KG1 (cell line): ENCODE data around the gene SERPINI2.

Experiments used
- DNase-seq: peaks from one replicate; lab custom pipeline; 2025; lab: John Stamatoyannopoulos, UW

The SERPINI2 gene, protein sequence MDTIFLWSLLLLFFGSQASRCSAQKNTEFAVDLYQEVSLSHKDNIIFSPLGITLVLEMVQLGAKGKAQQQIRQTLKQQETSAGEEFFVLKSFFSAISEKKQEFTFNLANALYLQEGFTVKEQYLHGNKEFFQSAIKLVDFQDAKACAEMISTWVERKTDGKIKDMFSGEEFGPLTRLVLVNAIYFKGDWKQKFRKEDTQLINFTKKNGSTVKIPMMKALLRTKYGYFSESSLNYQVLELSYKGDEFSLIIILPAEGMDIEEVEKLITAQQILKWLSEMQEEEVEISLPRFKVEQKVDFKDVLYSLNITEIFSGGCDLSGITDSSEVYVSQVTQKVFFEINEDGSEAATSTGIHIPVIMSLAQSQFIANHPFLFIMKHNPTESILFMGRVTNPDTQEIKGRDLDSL

GRCh38 chr3:167473863-167474262 is at the start of gene SERPINI2:
Gene SERPINI2, minus strand, starts transcription at chr3:167474042. Its CDS starts 2,208 bp downstream, at chr3:167471834.
- no peak for DNase-seq

DNA sequence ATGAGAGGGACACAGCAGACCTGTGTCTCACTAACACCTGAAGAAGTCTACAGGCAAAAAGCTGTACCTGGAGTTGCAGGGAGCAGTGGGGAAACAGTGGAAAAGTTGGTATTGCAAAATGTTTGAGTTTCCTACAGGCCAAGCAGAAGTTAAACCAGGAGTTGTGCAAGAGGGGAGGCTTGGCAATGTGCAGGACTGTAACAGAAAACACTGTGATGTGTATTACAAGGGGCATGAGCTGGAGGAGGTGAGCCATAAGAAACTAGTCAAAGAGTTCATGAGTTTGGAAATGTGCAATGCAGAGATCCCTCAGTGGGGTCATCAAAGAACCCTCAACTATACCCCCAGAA is 47.1 kb upstream of the SERPINI2 start:
- DNase-seq = peak; percentile 20

DNA sequence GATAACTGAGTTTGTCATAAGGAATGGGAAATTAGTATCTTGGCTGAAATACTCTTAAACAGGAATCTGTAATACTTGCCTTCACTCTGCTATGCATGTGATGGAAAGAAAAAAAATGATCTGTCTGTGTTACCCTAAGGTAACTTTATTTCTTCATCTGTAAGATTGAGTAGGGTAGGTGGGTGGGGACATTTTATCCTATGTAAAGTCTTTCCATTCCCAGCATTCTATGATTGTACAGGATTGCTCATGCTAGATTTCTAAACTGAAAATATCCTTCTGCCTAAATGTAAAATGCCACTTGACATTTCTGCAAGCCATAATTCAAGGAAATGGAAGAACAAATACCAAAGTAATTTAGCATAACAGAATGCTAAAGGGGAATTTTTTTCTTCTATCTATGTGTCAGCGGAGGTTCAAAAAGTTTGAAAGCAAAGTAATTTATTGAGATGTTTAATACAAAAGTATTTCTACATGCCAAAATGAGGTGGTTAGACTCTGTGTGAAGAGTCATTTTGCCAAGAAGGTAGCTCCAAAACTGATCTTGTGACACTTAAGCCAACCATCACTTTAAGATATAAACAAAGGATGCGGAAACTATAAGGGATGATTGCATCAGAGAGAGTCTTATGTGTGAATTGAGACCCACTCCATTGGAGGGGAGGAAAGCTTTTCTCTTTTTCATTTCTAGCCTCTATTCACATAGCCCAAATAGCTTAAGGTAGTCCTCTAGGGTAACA is 46.6 kb upstream of the SERPINI2 start:
- DNase-seq = peak; percentile 21

DNA sequence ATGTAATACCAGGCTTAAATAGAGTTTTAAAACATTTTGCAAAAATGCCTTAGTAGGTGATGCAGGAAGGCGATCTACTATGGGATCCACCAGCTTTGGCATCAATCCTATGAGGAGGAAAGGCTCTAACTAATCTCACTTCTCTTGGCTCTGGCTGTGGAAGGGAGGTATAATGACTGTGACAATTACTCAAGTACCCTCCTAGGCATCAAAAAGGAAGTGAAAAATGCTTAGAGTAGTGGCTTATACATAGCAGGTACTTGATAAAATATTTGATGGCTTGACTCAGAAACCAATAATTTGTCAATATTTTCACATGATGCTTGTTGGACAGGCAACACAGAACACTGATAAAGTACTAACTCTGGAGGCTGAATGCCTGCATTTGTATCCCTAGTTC is 34.1 kb upstream of the SERPINI2 start:
- no peak for DNase-seq

- DNase-seq = no peak
Observed at GRCh38 chr3:167502401-167502800, 28.6 kb upstream of the SERPINI2 start.

DNA sequence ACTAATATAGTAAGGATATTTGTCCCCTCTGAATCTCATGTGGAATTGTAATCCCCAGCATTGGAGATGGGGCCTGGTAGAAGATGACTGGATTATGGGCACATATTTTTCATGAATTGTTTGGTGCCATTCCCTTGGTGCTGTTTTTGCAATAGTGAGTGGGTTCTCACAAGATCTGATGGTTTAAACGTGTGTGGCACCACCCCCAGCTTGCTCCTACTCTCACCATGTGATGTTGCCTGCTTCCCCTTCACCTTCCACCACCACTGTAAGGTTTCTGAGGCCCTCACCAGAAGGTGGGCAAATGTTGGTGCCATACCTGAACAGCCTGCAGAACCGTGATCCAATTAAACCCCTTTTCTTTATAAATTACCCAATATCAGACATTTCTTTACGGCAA is 28.1 kb upstream of the SERPINI2 start:
- no peak for DNase-seq

GRCh38 chr3:167497903-167498302 is 24.1 kb upstream of the SERPINI2 start:
- DNase-seq = no peak

DNA sequence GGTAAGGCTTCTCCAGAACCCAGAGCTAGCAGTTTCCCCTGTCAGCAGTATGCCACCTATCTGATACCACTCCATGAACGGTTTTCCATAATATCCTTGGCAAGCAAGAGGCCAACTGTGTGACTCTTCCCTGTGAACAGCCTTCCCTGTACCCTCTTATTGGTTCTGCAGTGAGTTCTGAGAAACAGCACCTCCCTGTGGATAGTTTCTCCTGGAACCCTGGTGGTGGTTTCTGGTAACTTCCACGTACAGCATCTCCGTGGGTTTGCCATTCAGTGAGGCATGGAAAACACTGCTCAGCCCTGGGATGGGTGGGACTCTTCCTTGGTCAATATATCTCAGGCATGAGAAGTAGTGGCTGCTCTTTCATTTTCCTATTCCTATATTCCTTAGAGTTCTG is 19.4 kb upstream of the SERPINI2 start:
- DNase-seq = no peak

DNA sequence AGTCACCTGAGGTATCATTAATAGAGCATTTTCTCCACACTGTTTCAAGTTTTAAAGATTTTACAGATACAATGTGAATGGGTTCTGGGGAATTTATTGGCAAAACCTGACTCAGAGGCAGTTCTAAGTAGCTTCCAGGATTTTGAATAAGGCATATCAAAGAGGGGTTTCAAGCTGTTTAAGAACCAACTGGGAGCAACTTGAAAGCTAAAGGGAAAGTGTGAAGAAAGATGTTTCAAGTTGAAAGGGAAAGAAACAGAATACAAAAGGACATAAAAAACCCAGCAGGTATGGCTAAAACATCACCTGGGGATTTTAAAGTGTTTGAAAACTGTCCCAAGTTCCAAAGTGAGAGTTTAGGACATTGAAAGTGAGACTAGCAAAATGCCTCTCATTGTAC is 17.8 kb upstream of the SERPINI2 start:
- DNase-seq = no peak

DNA sequence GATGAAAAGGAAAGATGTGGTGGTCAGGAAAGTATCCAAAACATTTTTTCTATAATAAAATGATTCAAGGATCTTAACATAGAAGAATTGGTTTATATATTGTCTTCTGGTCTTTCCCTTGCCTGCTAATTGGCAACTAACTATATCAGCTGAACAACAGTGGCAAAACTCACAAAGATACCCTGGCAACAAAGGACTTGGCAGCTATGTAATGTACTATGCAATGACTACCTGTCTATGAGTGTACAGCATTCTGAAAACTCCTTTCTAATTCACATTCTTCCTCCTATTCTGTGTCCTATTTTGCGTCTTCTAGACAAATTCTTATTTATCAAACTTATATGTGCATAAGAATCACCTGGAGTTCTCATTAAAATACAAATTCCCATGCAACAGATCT is 15.7 kb upstream of the SERPINI2 start:
- no peak for DNase-seq

GRCh38 chr3:167487556-167487955 is 13.7 kb upstream of the SERPINI2 start:
- DNase-seq = no peak

GRCh38 chr3:167484551-167484950 is 10.7 kb upstream of the SERPINI2 start:
- no peak for DNase-seq

GRCh38 chr3:167483708-167484475 is 10.1 kb upstream of the SERPINI2 start:
- no peak for DNase-seq

- DNase-seq = no peak
Observed at GRCh38 chr3:167481164-167481563, 7.3 kb upstream of the SERPINI2 start.

DNA sequence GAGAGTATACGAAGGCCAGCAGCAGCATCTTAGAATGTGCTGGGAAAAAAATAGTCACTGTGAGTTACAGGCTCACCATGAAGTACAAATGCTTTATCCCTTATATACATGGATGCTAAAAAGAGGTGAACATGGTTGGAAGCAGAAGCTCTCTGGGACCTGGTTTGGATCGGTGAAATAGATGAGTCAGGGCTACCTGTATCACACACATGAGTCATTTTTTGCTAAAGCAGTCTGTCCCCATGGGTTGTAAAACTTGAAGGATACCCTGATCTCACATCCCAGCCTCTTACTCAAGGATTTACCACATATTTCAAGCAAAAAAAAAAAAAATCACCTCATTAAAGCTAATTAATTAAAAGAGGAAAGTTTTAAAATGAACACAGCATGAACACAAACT is 6.9 kb upstream of the SERPINI2 start:
- no peak for DNase-seq

DNA sequence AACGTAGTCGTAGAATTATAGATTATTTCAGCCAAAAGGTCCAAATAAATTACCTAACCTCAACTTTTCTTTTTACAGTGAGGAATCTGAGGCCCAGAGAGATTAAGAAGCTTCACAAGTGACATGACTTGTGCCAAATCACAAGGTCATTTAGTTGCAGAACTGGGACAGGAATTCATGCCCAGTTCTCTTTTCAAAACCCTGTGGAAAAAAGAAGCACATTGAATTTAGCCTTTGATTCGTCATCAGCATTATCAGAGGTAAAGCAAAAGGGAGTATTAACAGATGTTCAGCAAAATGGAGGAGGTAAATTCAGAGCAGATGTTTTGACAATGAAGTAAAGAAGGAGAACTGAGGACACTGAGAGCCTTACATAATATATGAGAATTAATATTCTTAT is 4.5 kb downstream of the SERPINI2 start:
- no peak for DNase-seq

DNA sequence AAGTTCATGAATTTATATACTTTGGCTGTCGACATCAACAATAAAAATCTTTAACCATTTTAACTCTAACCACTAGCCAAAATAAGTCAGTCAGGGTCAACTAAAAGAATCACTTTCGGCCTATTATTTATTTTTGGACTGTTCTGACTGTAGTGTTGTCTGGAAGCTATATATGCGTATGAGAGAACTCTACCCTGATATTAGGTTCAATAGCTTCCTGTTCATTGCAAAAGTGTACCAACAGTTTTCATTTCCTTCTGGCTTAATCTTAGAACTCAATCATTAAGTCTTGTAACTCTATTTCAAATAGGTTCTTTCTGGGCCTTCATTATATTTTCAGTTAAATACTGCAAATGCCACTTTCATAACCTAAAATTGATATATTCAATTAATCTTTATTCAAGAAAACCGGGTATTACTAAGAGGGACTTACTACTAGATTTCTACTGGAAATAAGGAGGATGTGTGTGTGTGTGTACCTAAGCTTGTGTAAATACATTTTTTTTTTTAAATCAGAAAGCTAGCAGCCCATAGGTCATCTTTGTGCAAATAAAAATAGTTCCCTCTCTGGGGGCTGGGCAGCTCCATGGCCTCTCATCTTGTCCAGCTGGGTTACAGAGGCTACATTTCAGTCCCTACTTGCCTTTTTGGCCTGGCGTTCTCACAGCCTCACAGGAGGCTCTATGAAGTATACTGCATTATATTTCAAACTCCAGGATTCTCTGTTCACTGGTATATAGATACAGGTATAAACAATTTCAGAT is 5.8 kb downstream of the SERPINI2 start:
- no peak for DNase-seq

- no peak for DNase-seq
Observed at GRCh38 chr3:167466966-167467365, 6.9 kb downstream of the SERPINI2 start.

DNA sequence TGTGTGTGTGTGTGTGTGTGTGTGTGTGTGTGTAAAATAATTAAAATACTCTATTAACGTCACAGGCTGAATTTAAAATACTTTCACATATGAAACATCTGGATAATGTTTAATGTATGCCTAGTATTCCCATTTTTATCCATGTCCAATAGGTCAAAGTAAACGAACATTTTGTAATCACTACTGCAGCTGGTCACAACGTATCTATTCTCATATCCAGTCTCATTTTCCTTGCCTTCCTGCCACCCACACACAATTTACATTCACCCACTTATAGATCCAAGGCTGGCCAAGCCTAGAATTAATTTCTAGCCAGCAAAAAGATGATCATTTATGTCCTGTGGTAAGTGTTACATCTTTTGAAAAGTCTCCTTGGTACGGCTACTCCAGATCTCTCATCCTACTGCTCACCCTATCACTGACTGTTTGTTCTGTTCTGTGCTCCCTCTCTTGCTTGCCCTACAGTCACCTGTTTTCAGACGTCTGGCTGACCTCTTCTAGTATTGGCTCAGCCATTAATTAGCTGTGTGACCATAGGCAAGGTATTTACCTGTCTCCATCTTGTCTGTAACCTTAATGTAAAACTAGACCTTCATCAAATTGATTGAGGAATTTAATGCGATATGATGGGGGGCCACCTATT is 17.6 kb downstream of the SERPINI2 start:
- DNase-seq = no peak

- DNase-seq = no peak
Observed at GRCh38 chr3:167453815-167454214, 20.0 kb downstream of the SERPINI2 start.

DNA sequence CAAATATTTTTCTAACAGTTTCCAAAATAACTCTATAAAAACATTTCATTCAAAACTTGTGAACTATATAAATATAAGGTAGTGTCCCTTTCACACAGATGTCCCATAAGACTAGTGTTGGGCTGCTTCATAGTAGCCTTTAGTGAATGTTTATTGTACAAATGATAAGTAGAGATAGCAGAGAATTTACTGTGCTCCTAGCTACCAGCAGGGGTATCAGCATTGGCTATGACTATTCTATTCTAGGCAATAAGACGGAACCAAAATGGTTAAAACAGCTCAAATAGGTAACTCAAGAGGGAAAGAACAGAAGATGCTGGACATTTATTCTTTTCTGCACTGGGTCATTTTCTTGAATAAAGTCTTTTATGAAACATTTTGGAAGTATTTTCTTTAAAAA is 22.6 kb downstream of the SERPINI2 start:
- no peak for DNase-seq

DNA sequence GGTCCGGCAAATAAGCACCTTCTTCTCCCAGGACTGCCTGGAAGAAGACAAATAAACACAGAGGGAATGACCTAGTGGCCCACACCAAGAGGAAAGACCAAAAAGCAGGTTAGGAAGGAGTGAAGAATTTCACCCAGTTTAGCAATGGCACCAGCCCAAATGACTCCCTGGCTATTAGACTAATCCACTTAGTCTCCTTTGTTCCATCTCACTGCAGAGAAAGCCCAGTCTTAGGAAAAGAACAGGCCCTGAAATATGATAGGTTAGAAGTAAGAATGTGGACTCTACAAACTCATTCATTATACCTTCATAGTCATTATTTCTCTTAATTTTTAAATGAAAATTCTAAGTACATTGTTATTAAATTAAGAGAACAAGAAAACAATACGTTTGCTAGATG is 23.2 kb downstream of the SERPINI2 start:
- DNase-seq = no peak
